ENCODE data around the gene CDK14. TPM values are rescaled to one million over a fixed set of nuclear protein-coding genes. Genes with fewer than 3 reads are reported as not detected.

Gene CDK14
- total and polyA plus RNA-seq, 10 of the 15 experiments (the other 5 are each of a cell fraction or from before 2014, with no cell fraction given), result 6.5 to 61.3 (median 24.2) TPM

DNA sequence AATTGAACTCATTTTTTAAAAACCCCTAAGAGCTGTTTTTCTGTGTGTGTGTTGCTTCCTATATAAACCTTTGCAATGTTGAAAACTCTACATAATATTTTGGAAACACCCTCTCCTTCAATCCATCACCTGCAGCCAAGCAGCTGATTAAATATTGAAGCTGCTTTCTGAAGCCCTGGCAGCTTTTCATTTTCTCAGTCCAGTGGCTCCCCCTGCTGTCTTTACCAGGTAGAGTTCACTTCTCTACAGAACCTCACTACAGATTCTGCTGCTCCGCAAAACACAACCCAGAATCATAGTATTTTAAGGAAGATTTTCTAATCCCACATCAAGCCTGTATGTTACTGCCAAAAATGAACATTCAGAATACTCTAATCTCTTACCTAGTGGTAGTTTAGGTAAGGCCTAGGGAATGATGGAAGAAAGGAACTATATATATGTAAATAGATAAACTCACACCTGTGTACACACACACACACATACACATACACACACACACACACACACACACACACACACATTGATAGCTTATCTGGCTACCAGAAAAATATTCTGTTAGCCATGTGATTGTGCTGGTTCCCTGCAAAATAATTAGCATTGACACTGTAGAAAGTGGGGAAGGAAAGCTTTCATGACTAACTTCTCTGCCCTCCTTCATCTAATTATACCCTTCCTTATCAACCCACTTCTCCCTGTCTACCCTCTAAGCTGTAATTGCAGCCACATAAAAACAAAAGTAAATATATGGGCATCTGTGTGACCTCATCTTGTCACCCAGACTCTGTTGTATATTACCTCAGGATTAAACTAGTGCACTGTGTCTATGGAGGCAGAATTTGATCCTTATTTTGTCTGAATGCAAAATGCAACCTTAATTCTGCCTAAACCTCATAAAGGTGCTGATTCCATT, 438.6 kb downstream of the CDK14 start (continued):
- TF ChIP-seq ZBTB40 (IDR thresholded peaks at IDR 0.05; ENCODE audit: borderline replicate concordance) (no peak), ZNF274 (IDR thresholded peaks at IDR 0.05; ENCODE audit: insufficient read depth, insufficient read length) (no peak), NFYB (IDR thresholded peaks at IDR 0.05; ENCODE audit: insufficient read depth, low read depth, low read length) (no peak), YY1 (IDR thresholded peaks at IDR 0.05; ENCODE audit: low read depth, low read length) (peak; percentile 64; the same call in 1 of the 2 replicates), SIX5 (IDR thresholded peaks at IDR 0.05; ENCODE audit: low read depth, low read length, severe bottlenecking) (no peak), IRF4 (IDR thresholded peaks at IDR 0.05; ENCODE audit: low read depth, low read length) (no peak), CHD1 (IDR thresholded peaks at IDR 0.05; ENCODE audit: low read depth, low read length) (no peak), CREB1 (IDR thresholded peaks at IDR 0.05; ENCODE audit: low read depth) (no peak), MXI1 (IDR thresholded peaks at IDR 0.05; ENCODE audit: low read depth, low read length) (no peak), WRNIP1 (IDR thresholded peaks at IDR 0.05; ENCODE audit: borderline replicate concordance, low read depth, low read length) (no peak), SMAD5 (IDR thresholded peaks at IDR 0.05; ENCODE audit: low read depth) (no peak), EGR1 (IDR thresholded peaks at IDR 0.05; ENCODE audit: borderline replicate concordance in 1 of 2, low read depth in 2 of 2, low read length in 2 of 2) (no peak), BCLAF1 (IDR thresholded peaks at IDR 0.05) (no peak), MYC (IDR thresholded peaks at IDR 0.05; ENCODE audit: insufficient read depth, insufficient read length, insufficient replicate concordance, low read length, severe bottlenecking) (no peak)
- TF ChIP-seq, protein P1, sequence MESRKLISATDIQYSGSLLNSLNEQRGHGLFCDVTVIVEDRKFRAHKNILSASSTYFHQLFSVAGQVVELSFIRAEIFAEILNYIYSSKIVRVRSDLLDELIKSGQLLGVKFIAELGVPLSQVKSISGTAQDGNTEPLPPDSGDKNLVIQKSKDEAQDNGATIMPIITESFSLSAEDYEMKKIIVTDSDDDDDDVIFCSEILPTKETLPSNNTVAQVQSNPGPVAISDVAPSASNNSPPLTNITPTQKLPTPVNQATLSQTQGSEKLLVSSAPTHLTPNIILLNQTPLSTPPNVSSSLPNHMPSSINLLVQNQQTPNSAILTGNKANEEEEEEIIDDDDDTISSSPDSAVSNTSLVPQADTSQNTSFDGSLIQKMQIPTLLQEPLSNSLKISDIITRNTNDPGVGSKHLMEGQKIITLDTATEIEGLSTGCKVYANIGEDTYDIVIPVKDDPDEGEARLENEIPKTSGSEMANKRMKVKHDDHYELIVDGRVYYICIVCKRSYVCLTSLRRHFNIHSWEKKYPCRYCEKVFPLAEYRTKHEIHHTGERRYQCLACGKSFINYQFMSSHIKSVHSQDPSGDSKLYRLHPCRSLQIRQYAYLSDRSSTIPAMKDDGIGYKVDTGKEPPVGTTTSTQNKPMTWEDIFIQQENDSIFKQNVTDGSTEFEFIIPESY (IDR thresholded peaks at IDR 0.05), result no peak
- TF ChIP-seq, protein P2, sequence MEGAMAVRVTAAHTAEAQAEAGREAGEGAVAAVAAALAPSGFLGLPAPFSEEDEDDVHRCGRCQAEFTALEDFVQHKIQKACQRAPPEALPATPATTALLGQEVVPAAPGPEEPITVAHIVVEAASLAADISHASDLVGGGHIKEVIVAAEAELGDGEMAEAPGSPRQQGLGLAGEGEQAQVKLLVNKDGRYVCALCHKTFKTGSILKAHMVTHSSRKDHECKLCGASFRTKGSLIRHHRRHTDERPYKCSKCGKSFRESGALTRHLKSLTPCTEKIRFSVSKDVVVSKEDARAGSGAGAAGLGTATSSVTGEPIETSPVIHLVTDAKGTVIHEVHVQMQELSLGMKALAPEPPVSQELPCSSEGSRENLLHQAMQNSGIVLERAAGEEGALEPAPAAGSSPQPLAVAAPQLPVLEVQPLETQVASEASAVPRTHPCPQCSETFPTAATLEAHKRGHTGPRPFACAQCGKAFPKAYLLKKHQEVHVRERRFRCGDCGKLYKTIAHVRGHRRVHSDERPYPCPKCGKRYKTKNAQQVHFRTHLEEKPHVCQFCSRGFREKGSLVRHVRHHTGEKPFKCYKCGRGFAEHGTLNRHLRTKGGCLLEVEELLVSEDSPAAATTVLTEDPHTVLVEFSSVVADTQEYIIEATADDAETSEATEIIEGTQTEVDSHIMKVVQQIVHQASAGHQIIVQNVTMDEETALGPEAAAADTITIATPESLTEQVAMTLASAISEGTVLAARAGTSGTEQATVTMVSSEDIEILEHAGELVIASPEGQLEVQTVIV (IDR thresholded peaks at IDR 0.05; ENCODE audit: borderline replicate concordance, partially characterized antibody), result no peak

Measured in GM12878 (cell line).